ENCODE results near the gene ATP2B2.

ATP2B2 gene

GRCh38 chr3:10510743-10511432, 5.5 kb upstream of the ATP2B2 start:
- no peak for DNase-seq

DNA sequence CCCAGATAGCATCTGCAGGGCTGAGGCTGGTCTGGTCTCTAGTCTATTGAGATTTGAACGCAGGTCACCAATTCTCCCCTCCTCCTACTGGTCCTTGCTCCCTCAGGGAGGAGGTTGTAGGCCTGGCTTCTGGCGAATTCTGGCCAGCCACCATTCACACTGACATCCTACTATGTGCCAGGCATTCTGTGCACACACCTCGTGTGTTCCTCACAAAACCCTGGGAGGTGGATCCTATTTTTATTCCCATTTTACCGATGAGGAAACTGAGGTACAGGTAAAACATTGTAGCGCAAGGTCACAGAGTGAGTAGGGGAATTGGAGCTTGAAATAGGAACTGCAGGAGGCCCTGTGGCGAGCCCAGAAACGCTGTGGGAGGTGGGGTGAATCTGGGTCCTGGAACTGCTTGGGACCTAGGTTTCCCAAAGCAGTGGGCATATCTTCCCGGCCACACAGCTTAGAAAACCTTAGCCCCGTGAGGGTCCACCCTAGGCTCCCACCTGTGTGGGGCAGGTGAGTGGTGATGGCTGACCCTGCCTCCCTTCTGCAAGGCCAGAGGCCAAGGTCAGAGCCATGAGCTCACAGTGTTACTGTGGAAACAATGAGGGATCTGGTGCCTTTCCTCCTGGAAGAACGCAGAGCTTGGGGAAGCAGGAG, 4.8 kb upstream of the ATP2B2 start:
- DNase-seq: no peak

DNA sequence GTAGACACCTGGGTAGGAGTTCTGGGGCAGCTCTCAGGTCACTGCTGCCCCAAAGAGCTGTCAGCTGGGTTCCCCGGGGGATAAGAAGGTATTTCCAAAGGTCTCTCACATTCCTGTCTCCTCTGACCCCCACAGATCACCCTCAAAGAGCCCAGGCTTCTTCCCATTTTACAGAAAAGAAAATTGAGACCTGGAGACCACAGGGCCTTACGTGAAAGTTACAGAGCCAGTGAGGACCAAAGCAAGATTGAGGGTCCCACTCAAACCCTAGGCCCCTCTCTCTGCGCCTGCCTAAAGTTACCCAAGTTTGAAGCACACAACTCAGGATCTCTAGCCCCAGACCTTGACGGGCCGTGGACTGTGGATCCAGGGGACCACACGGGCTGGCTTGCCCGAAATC, 3.9 kb upstream of the ATP2B2 start:
- no peak for DNase-seq

- DNase-seq: no peak
These were observed 3.4 kb upstream of the ATP2B2 start for GRCh38 chr3:10508619-10509260.

- no peak for DNase-seq
These were observed 2.8 kb upstream of the ATP2B2 start for GRCh38 chr3:10508235-10508618.

DNA sequence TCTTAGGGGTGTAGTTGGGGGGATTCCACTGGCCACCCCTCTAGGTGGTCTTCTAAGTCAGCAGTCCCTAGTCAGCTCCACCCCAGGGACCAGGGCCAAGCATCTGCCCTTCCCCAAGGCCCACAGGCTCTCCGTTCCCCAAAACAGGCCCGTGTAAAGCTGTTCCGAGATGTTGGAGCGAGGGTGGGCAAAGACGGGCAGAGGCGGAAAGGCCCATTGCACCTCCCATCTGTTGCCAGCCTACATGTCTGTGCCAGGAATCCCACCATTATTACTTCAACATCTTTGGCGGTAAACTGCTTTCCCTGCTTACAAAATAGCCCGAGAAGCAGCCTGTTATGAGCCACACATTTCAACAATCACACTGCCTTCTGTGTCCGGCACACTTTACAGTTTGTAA, 1.9 kb upstream of the ATP2B2 start:
- no peak for DNase-seq

GRCh38 chr3:10506696-10507095, 1.3 kb upstream of the ATP2B2 start:
- DNase-seq: no peak

DNA sequence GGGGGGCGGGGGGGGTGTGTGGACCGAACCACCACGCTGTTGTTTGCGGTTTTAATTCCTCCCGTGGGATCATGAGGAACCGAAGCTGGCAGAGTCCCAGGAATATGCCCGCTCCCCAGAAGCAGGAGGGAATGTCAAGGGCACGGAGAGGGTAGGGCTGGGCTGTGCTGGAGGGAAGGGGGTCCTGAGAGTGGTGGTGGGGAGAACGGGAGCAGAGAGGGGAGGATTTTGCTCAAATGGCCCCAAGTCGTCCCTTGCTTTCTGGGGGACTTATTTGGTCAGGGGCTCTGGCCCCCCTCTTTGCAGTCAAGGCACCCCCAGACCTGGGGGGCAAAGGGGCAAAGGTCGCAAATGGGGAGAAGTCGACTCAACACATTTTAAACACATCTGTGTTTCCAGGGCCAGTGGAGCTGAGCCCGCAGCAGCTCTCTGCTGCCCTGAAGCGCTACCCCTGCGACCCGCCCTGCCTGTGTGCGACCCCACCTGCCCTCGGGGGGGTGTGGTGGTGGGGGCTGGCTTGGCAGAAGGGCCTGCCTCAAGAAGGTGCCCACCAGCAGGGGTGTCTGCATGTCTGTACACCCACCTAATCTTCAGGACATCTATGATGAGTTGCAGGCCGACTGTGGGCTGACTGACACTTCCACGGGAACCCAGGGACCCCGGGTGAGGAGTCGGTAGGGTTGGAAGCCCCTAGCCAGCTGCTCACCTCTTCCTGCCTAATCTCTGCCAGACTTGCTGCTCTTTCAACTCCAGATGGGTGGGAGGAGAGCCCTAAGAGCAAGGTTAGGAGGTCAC, 602 bp upstream of the ATP2B2 start:
- DNase-seq: no peak

DNA sequence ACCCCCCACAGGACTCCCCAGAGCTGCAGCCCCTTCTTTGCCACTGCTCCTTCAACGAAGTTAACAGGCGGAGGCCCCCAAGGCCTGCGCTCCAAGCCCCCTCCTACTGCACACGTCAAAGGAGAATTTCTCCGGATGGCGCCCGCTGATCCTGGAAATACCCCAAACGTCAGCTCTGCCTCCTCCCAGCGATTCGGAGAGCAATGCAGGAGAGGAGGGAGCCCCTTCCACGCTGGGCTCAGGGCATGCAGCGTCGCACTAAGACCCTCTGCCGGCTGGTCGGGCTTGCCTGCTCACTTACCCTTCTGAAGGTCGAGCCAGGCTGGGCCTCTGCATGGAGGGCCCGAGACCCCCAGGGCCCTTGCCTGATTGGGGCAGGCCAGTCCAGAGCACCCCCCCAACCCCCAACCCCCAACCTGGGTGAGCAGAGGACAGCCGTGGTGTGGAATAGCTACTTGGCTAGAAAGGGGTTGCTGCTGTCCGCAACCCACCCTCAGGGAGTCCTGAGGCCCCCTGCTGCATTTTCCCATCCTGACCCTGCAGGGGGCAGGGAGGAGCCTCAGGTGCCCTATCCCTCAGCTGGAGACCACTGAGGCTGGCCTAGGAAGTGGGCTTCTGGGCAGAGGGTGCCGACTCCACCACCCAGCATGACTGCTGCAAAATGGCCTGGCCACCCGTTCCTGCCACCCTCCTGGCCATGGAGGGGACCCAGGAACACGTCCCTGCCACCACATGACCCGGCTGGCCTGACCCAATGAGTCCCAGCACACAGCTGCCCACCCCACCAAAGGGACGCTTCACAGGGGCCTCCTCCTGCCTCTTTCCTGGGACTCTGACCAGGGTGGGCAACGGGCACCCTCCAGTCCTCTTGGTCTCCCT, 976 bp downstream of the ATP2B2 start:
- no peak for DNase-seq

- no peak for DNase-seq
These were observed 2.1 kb downstream of the ATP2B2 start for GRCh38 chr3:10503217-10503796.

- no peak for DNase-seq
These were observed 3.1 kb downstream of the ATP2B2 start for GRCh38 chr3:10502185-10502880.

DNA sequence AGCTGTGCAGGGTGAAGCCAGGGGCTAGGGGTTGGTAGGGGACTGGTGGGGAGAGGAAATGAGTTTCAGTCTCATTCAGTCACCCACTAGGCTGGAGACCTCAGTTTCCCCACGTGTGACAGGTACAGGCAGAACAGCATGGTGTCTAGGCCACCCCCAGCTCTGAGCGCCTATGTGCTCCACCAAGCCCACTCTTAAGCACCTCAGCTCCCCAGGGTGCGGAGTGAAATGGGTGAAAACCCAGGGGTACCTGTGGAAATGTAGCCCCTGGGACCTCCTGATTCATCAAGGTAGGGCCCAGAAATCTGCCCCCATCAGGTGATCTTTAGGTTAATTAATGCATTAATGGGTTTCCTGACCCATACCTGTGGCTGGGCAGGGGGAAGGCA, 3.7 kb downstream of the ATP2B2 start:
- no peak for DNase-seq

DNA sequence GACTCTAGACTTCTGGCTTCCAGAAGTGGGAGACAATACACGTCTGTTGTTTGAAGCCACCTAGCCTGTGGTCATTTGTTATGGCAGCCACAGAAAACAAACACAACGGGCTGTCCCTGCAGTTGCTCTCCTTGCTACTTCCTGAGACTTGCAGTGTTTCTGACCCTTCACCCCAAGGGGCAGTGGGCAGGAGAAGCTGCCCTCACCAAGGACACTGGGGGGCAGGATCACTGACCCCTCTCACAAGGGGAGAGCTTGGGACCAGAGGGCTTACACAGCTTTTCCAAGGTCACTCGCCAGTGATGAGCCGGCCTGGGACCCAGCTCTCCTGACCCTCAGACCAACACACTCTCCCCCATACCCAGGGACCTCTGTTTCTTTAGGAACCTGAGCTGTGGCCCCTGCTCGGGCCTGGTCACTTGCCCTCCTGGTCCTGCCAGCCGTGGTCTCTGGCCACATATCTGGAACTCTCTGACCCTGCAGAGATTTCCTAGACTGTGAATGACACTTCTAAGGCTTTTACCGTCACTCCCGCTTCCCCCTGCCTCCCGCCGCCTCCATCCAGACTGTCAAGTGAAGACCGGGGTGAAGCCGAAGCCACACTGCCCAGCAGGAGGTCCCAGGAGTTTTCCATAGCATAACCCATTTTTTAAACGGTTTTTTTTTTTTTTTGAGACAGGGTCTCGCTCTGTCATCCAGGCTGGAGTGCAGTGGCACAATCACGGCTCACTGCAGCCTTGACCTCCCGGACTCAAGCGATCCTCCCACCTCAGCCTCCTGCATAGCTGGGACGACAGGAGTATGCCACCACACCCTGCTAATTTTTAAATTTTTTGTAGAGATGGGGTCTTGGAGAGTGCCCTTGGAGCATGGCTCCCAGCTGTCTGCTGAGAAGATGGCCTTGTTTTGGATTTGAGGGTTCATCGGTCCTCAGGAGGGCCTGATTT, 4.4 kb downstream of the ATP2B2 start:
- DNase-seq: no peak

DNA sequence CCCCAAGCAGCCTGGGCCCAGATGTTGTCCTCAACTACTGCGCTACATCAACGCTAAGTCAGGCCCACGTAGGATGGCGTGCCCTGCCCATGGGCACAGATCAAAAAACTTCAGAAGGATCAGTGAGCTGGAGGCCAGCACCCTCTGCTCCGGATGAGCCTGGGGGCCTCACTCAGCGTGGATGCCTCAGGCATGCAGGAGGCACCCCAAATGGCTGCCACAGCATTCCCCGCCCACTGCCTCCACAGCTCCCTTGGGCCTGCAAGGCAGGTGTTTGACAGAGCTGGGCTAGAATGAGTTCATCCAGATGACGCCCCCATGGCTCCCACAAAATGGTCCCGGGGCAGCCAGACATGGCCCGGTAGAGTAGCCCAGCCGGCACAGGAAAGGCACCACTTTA, 7.1 kb downstream of the ATP2B2 start:
- DNase-seq: no peak

DNA sequence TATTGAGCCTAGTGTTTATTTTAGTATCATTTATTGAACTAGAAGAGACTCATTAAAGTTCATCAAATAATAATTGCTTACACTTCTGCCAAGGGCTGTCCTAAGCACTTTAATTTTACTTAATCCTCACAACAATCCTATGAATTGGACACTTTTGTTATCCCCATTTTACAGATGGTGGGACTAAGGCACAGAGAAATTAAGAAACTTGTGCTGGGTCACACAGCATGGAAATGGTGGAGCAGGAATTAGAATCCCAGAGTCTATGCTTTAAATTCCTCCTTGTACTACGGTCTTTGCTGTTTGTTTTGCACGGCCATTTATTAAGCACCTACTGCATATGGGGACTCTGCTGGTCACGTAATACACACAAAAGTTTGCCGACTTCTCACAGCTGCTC, 7.9 kb downstream of the ATP2B2 start:
- DNase-seq: no peak

- no peak for DNase-seq
These were observed 9.1 kb downstream of the ATP2B2 start for GRCh38 chr3:10496121-10496863.

DNA sequence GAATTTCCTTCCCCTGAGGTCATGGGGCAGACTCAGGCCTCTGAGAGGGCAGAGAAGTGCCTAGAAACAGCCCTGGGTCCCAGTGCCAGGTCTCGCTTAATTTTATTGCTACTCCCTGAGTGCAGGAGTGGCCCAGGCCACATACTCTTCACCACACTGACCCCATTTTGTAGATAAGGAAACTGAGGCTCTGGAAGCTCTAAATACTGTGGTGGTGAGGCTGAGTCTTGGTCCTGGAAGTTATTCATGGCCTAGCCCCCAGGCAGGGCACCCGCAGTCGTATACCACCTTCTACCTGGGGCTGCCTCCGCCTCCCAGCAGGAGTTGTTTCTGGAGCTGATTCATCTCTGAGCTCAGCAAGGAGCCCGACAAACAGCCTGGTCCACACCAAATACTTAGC, 9.8 kb downstream of the ATP2B2 start:
- no peak for DNase-seq

DNA sequence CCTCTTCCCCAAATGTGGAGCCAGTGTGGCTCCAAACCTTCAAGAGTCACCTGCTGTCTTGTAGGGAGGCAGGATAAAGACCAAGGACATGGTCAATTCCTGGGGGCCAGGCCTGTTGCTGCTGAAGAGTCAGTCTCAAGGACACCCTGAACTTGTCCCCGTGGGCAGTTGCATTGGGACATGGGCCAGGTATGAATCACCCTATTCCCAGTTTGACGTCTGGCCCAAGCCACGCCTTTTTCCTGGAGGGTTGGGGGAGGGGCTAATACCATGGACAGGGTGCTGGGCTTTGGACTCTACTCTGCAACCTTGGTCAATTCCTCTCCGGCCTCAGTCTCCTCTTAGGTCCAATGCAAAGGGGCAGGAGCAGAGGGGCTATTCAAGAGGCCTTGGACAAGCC, 10.4 kb downstream of the ATP2B2 start:
- DNase-seq: no peak

- no peak for DNase-seq
These were observed 11.2 kb downstream of the ATP2B2 start for GRCh38 chr3:10494180-10494579.

Measured in fibroblast of skin of abdomen (primary cell).